ENCODE results near the gene TPRX2.
"Not testable (repeated sequence)": the region's sequence is repeated elsewhere in the genome, so short reads cannot be mapped to it uniquely, and the experiment has no call there.

Gene TPRX2, protein sequence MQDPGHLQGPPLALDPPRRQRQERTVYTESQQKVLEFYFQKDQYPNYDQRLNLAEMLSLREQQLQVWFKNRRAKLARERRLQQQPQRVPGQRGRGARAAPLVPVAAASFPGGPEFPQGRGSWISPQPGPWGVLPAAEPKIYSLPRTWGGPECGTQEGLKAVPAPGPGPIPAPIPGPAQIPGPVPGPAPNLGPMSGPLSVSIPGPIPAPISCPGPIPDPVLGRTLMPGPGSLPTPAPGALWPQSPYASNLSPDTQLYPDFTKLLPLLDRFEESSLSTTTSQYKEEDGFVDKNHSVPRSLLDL

GRCh38 chr19:47858646-47859285, at the start of gene TPRX2:
Gene TPRX2, plus strand, starts transcription at chr19:47859235. Its CDS starts 12 bp downstream, at chr19:47859247.
- not testable (repeated sequence) for DNase-seq; H3K9me3 ChIP-seq (ENCODE audit: severe bottlenecking); H3K27me3 ChIP-seq (ENCODE audit: insufficient read depth, low read depth, severe bottlenecking); H3K36me3 ChIP-seq; H3K4me3 ChIP-seq (ENCODE audit: low read depth, low read length)
- H3K27ac ChIP-seq = peak within 1 kb of the TSS; percentile 33; the same call in 1 of the 2 replicates

- H3K4me3 ChIP-seq (ENCODE audit: low read depth, low read length) = peak overlapping the region; percentile 45
- peaks cover 1% of the 10 kb centered on the region for H3K9me3 ChIP-seq (ENCODE audit: severe bottlenecking)
- TF ChIP-seq, protein P1, sequence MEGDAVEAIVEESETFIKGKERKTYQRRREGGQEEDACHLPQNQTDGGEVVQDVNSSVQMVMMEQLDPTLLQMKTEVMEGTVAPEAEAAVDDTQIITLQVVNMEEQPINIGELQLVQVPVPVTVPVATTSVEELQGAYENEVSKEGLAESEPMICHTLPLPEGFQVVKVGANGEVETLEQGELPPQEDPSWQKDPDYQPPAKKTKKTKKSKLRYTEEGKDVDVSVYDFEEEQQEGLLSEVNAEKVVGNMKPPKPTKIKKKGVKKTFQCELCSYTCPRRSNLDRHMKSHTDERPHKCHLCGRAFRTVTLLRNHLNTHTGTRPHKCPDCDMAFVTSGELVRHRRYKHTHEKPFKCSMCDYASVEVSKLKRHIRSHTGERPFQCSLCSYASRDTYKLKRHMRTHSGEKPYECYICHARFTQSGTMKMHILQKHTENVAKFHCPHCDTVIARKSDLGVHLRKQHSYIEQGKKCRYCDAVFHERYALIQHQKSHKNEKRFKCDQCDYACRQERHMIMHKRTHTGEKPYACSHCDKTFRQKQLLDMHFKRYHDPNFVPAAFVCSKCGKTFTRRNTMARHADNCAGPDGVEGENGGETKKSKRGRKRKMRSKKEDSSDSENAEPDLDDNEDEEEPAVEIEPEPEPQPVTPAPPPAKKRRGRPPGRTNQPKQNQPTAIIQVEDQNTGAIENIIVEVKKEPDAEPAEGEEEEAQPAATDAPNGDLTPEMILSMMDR (IDR thresholded peaks at IDR 0.05; ENCODE audit: low read depth, low read length) = peak; percentile 65
- no peaks in the 10 kb centered on the region for H3K36me3 ChIP-seq
- DNase-seq = peak; percentile 99
- no peaks in the 10 kb centered on the region for H3K27me3 ChIP-seq (ENCODE audit: insufficient read depth, low read depth, severe bottlenecking)
- H3K27ac ChIP-seq = peak overlapping the region; percentile 94
These were observed 45.6 kb upstream of the TPRX2 start for GRCh38 chr19:47813304-47813994.

DNA sequence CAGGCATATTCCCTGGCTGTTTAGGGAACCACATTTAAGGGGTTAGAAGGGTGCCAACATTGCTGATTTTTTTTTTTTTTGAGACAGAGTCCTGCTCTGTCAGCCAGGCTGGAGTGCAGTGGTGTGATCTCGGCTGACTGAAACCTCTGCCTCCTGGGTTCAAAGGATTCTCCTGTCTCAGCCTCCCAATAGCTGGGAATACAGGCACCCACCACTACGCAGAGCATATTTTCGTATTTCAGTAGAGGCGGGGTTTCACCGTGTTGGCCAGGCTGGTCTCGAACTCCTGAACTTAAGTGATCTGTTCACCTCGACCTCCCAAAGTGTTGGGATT, 45.1 kb upstream of the TPRX2 start:
- Histone ChIP-seq H3K4me3 (ENCODE audit: low read depth, low read length) (peak overlapping the region; percentile 8; the same call in 1 of the 2 replicates), H3K27me3 (ENCODE audit: insufficient read depth, low read depth, severe bottlenecking) (no peaks in the 10 kb centered on the region), H3K9me3 (ENCODE audit: severe bottlenecking) (peaks cover 3% of the 10 kb centered on the region), H3K27ac (peak overlapping the region; percentile 84), H3K36me3 (no peaks in the 10 kb centered on the region)
- DNase-seq = peak; percentile 42
- TF ChIP-seq, protein P1 (IDR thresholded peaks at IDR 0.05; ENCODE audit: low read depth, low read length) = no peak

DNA sequence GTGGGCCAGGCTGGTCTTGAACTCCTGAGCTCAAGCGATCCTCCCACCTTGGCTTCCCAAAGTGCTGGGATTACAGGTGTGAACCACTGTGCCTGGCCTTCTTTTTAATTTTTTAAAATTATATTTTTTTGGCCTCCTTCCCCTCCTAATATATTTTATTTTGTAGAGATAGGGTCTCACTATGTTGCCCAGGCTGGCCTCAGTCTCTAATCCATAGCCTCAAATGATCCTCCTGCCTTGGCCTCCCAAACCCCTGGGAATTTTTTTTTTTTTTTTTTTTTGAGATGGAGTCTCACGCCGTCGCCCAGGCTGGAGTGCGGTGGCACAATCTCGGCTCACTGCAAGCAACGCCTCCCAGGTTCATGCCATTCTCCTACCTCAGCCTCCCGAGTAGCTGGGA, 42.8 kb upstream of the TPRX2 start:
- H3K27me3 ChIP-seq (ENCODE audit: insufficient read depth, low read depth, severe bottlenecking); H3K27ac ChIP-seq; H3K36me3 ChIP-seq; H3K4me3 ChIP-seq (ENCODE audit: low read depth, low read length); DNase-seq; H3K9me3 ChIP-seq (ENCODE audit: severe bottlenecking): not testable (repeated sequence)

GRCh38 chr19:47818221-47818620, 40.8 kb upstream of the TPRX2 start:
- H3K27me3 ChIP-seq (ENCODE audit: insufficient read depth, low read depth, severe bottlenecking); H3K9me3 ChIP-seq (ENCODE audit: severe bottlenecking); H3K4me3 ChIP-seq (ENCODE audit: low read depth, low read length); DNase-seq; H3K27ac ChIP-seq: not testable (repeated sequence)
- peaks cover 15% of the 10 kb centered on the region for H3K36me3 ChIP-seq

DNA sequence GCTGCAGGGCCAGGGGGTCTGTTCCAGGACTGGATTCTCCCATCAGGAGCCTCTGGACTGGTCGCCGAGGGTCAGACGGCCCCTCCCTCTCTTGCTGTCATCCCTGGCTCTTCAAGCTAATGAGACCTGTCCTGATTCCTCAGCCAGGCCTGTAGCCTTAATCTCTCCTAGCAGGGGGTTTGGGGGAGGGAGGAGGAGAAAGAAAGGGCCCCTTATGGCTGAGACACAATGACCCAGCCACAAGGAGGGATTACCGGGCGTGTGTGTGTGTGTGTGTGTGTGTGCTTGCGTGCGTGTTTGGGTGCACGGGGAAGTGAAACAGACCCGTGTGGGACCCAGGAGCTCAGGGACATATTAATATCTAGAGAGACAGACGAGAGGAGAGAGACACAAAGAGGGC, 39.2 kb upstream of the TPRX2 start:
- peak; percentile 97 for DNase-seq
- TF ChIP-seq, protein P1 (IDR thresholded peaks at IDR 0.05; ENCODE audit: low read depth, low read length) = no peak
- Histone ChIP-seq H3K9me3 (ENCODE audit: severe bottlenecking) (peaks cover 3% of the 10 kb centered on the region), H3K27ac (peak overlapping the region; percentile 99), H3K4me3 (ENCODE audit: low read depth, low read length) (peak overlapping the region; percentile 50), H3K36me3 (peaks cover 31% of the 10 kb centered on the region), H3K27me3 (ENCODE audit: insufficient read depth, low read depth, severe bottlenecking) (no peaks in the 10 kb centered on the region)

- Histone ChIP-seq H3K4me3 (ENCODE audit: low read depth, low read length) (peak overlapping the region; percentile 50), H3K9me3 (ENCODE audit: severe bottlenecking) (peaks cover 3% of the 10 kb centered on the region), H3K36me3 (peaks cover 37% of the 10 kb centered on the region), H3K27me3 (ENCODE audit: insufficient read depth, low read depth, severe bottlenecking) (no peaks in the 10 kb centered on the region), H3K27ac (peak overlapping the region; percentile 99)
- TF ChIP-seq, protein P1 (IDR thresholded peaks at IDR 0.05; ENCODE audit: low read depth, low read length) = no peak
- peak; percentile 52 for DNase-seq
These were observed 38.6 kb upstream of the TPRX2 start for GRCh38 chr19:47820410-47820809.

Measured in WERI-Rb-1 (cell line).